PFSK-1 (cell line): Measurements from ENCODE around the gene SET.

Experiments used
- POLR2AphosphoS5 ChIP-seq: IDR thresholded peaks from 2 replicates; pipeline ENCODE4 v1.6.1; 2012; ENCODE audit warnings: low read depth, mild to moderate bottlenecking, control low read depth, low read length, moderate library complexity
- REST ChIP-seq, 2 experiments: IDR thresholded peaks; 2 replicates each; pipeline versions ENCODE4 v1.6.1 to v1.8.0; 2011 to 2012; ENCODE audit warnings: low read depth in 2 of 2, low read length in 2 of 2, control low read depth in 1 of 2, inconsistent platforms in 1 of 2, mild to moderate bottlenecking in 1 of 2, moderate library complexity in 1 of 2; ENCODE audit not compliant: insufficient read depth in 1 of 2
- SIN3A ChIP-seq: IDR thresholded peaks from 2 replicates; pipeline ENCODE4 v1.6.1; 2012; ENCODE audit warnings: mild to moderate bottlenecking, low read length, moderate library complexity, borderline replicate concordance; ENCODE audit not compliant: insufficient read depth
- TAF1 ChIP-seq: IDR thresholded peaks from 2 replicates; pipeline ENCODE4 v1.6.1; 2012; ENCODE audit warnings: low read length, control low read depth, borderline replicate concordance; ENCODE audit not compliant: insufficient read depth

GRCh38 chr9:128727640-128728248, 38.7 kb downstream of the SET start:
- TF ChIP-seq REST (IDR thresholded peaks at IDR 0.05; ENCODE audit: insufficient read depth in 1 of 2, low read depth in 2 of 2, low read length in 2 of 2) (no peak), TAF1 (no peak), POLR2AphosphoS5 (no peak), SIN3A (no peak)
